GM21367 (cell line): Measurements from ENCODE around the gene UBA3.

Experiments
- ATAC-seq: cut with Tn5 transposase; IDR thresholded peaks from one replicate; pipeline ENCODE4 v1.9.1; 2021; ENCODE audit not compliant: unreplicated experiment

UBA3 gene

GRCh38 chr3:69099576-69099975, 19.4 kb upstream of the UBA3 start:
- ATAC-seq, result no peak

GRCh38 chr3:69097407-69098086, 17.4 kb upstream of the UBA3 start:
- no peak for ATAC-seq

- no peak for ATAC-seq
Observed at GRCh38 chr3:69096299-69096698, 16.1 kb upstream of the UBA3 start.

DNA sequence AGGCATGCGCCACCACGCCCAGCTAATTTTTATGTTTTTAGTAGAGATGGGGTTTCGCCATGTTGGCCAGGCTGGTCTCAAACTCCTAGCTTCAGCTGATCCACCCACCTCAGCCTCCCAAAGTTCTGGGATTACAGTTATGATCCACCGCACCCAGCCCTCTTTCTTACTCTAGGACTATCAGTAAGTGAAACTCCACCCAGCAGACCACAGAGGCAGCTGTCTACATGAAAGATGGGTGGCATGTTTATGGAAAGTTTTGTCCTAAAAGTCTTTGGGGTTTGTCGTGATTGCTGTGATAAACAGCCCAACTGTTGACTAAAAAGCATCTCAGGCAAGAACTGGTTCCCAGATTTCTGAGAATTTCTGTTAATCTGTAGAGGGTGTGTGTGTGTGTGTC, 15.5 kb upstream of the UBA3 start:
- no peak for ATAC-seq

GRCh38 chr3:69094467-69095205, 14.5 kb upstream of the UBA3 start:
- no peak for ATAC-seq

DNA sequence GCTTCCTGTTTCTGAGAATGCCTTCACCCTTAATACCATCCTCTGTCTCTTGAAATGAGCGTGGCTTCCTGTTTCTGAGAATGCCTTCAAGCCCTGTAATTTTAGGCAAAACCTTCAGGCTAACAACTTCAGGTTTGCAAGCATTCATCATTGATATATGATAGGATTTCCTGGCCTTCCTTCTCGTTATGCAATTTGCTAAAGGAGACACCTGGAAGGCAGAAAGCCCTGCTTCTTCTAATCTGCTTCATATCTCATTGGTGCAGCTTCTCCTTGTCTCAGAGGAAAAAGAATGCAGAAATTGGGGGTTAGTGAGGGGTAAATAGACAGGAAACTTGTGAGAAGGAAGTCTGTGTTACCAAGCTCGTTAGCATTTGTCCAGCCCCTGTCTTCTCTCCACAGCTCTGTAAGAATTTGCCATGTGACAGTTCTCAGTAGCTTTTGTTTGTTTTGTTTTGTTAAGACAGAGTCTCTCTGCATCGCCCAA, 11.9 kb upstream of the UBA3 start:
- peak; percentile 67 for ATAC-seq

DNA sequence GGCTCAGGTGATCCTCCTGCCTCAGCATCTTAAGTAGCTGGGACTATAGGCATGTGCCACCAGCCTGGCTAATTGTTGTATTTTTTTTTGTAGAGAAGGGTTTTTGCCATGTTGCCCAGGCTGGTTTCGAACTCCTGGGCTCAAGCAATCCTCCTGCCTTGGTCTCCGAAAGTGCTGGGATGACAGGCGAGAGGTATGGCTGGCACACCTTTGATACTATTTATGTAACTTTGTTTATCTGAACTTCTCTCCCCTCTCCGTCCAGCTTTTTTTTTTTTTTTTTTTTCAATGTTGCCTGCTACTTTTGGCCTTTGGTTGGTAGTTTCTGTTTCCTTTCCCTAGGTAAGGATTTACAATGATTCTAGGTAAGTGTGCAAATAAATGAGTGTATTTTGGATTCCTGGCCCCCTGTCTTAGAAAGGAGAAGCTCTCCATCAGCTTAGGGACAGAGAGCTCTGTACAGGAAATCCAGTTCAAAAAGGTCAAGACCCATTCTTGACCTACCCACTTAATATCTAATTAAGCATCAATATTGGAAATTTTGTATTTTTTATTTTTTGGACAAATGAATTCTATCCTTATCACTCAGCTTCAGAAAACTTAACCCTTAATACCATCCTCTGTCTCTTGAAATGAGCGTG, 11.3 kb upstream of the UBA3 start:
- no peak for ATAC-seq

DNA sequence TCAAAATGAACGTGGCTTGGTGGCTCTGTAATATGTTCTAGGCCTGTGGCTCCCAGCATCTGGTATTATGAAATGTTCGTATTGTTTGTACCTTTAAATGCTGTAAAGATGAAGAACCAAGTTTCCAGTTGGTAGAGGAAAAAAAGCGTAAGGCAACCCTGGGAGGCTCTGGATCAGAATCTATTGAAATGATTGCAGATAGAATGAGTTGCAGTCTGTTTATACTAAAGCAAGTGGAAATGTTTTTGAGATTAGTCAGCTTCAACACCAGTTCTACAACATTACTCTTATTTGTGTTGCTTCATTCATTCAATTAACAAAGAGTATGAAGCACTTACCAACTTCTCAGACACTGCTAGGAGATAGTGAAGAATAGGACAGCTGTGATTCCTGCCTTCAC, 9.9 kb upstream of the UBA3 start:
- no peak for ATAC-seq

DNA sequence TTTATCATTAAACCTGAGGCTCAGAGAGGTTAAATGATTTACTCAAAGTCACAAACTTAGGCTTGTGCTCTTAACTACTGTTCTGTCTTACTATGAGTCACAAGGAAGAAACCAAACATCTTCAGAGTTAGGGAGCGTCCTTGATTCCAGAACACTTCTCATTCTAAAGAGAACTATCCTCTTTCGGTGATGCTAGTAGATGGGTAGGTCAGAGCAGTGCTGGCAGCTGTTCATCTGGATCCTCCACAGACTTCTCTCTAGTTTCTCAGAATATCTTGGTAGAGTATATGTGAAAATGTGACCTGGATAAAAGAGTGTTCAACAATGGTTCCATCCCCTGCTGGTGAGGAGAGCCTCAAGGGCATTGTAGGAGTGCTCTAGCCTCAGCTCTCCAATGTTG, 7.9 kb upstream of the UBA3 start:
- peak; percentile 11 for ATAC-seq

DNA sequence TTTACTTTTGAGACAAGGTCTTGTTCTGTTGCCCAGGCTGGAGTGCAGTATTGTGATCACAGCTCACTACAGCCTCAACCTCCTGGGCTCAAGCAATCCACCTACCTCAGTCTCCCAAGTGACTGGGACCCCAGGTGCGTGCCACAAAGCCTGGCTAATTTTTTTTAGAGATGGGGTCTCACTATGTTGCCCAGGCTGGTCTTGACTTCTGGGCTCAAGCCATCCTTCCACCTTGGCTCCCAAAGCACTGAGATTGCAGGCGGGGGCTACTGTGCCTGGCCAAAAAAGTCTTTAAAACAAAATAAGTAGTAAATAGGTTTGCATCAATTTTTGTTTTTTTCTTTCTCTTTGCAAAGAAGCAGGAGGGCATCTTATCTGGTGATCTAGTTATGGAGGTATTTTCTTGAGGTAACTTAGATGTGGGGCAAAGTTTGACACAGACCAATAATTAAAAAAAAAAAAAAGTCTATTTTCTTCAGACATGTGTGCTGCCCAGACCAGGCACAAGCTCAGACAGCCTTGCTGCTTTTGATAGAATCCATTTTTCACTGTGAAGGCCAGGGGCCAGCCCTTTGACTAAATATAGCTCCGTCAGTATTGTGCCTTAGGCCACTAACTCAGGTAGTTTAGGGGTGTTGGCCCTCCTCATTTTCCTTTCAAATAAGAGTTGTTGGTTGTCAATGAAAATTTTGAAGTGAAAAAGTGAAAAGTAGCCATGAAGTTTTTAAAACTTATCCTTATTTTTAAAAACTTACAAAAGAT, 7.0 kb upstream of the UBA3 start:
- ATAC-seq, result no peak

DNA sequence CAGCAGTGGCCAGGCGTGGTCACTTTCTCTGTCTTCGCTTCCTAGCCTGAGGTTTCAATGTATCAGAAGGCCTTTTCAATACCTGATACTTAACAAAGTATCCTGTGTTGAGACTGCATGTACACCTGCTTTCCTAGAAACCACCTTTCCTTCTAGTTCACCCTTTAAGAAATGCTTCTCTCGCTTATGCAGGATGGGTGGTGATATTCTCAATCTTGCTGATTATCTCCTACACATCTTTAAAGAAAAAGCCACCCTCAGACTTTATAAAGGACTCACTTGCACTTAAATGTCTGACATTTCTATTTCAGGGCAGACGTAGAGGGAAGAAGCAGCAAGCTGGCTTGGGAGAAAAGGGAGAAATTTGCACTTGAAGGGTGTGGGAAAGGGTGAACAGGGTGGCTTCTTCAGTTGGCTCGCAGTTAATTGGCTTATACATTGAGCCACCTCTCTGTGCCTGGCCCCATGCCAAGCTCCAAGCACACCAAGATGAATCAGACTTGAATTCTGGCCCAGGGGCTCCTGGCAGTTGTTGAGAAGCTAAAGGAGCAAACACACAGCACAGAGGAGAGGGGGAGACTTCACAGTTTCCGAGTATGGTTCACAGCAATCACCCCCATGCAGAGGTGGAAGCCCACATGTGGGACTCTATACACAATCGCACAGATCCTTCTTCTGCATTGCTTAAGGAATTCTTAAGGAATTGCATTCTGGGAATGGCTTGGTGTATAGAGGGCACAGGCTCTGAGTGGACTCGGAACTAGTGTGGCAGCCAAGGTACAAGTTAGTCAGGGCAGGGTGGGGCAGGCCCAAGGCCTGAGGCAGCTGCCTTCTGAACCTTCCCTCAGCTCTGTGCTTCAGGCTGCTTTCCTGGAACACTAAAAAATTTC, 5.9 kb upstream of the UBA3 start:
- ATAC-seq, result no peak

- no peak for ATAC-seq
Observed at GRCh38 chr3:69085168-69085832, 5.1 kb upstream of the UBA3 start.

- ATAC-seq, result peak; percentile 40
Observed at GRCh38 chr3:69084326-69085167, 4.4 kb upstream of the UBA3 start, which contains the start of gene ARL6IP5. Gene ARL6IP5, plus strand, starts transcription at chr3:69084937. Its CDS starts 111 bp downstream, at chr3:69085048.

DNA sequence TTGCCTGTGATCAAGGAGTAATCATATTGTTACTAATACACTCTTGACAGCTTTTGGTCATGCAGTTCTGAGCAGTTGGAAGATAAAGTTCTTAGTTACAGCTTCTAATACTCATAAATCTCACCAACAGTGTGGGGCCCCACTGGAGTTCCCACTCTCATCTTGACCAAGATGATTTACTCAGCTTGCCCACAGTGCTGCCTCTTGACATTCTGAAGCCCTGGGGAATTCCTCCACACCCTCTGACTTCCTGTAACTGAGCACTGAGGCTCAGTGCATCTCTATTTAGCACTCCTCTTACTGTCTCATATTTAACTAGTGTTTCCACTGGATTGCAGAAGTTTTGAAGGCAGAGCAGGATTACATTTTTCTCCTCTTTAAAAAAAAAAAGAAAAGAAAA, 2.6 kb upstream of the UBA3 start:
- ATAC-seq, result peak; percentile 55

DNA sequence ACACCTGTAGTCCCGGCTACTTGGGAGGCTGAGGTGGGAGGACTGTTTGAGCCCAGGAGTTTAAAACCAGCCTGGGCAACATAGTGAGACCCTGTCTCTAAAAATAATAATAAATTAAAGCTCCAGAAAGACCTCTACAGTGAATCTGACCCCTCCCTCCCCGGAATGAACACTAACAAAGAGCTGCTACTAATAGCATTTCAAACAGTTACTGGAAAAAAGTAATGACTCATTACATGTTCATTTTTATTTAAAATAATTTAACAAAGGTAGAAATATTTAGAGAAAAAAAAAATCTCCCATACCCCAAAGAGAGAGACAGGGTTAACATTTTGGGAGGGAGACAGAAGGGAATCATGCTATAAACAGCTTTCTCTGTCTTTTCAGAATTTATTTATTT, 2.2 kb upstream of the UBA3 start:
- no peak for ATAC-seq

DNA sequence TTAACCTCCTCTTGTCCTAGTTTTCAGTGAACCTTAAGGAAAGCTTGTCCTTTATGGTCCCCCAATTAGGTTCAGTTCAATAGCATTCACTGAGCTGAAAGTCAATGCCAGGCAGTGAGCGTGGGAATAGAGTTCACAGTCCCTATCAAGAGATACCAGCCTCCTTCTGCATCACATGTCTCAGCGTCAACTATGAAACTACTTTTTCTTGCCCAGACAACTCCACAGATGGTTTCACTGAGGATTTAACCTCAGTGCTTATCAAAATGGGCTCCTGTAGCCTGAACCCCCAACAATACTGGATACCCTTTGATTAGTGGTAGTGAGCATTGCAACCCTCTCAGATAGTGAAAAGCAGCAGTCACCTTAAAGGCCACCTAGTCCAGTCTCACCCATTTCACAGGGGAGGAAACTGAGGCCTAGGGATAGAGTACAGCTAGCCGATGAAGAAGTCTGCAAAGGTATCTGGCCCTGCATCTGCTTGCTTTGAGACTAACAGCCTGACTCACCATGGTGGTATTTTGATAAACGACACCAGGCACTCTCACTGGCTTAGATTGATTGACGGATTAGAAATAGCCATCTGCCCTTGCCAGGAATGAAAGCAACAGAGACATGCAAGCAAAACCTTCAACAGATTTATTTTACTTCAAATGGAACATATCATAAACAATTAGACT, 1.6 kb upstream of the UBA3 start:
- no peak for ATAC-seq

GRCh38 chr3:69079269-69080159, 651 bp downstream of the UBA3 start:
- ATAC-seq, result no peak
